OCI-LY7 (cell line): ENCODE measurements around the gene OSGIN1. TPM values are rescaled to one million over a fixed set of nuclear protein-coding genes. Genes with fewer than 3 reads are reported as not detected.

Experiments used
- BruUV-seq: library from RNA; stranded (reverse); fragments of 400-500 nt; replicated peaks from 2 replicates; lab custom pipeline; 2021; lab: Mats Ljungman, UMichigan
- CTCF ChIA-PET: fragments of 300-600 bp; sonication (Branson Sonifier 250); formaldehyde crosslinking; loops from one replicate; lab custom pipeline; 2022; ENCODE audit warnings: antibody characterized with exemption; ENCODE audit not compliant: unreplicated experiment; lab: Charles Lee
- POLR2A ChIA-PET: fragments of 300-600 bp; sonication (Branson Sonifier 250); formaldehyde crosslinking; loops from one replicate; lab custom pipeline; 2022; ENCODE audit warnings: antibody characterized with exemption; lab: Charles Lee
- DNase-seq: peaks from one replicate; pipeline ENCODE4 v3.0.0-alpha.2; 2015; ENCODE audit warnings: low spot score
- H2AFZ ChIP-seq: fragments of 200-600 bp; sonication (generic), shearing (Covaris generic); 2 replicates; pipeline ENCODE4 v1.6.1; 2014; ENCODE audit warnings: mild to moderate bottlenecking, antibody characterized with exemption, low read length, moderate library complexity
- H3K27ac ChIP-seq: fragments of 200-600 bp; sonication (generic); 2 replicates; pipeline ENCODE4 v1.5.1; 2014; ENCODE audit warnings: mixed run types, low read depth, mild to moderate bottlenecking, moderate library complexity, low read length, inconsistent platforms; ENCODE audit not compliant: poor library complexity, severe bottlenecking
- H3K36me3 ChIP-seq: fragments of 200-600 bp; sonication (generic); 2 replicates; pipeline ENCODE4 v1.6.1; 2014; ENCODE audit warnings: mild to moderate bottlenecking, antibody characterized with exemption, low read length, moderate library complexity, mixed read lengths; ENCODE audit not compliant: insufficient read depth
- H3K4me1 ChIP-seq: fragments of 200-600 bp; sonication (generic); 2 replicates; pipeline ENCODE4 v1.5.1; 2014; ENCODE audit warnings: mild to moderate bottlenecking, low read length; ENCODE audit not compliant: insufficient read depth, poor library complexity, severe bottlenecking
- H3K4me2 ChIP-seq: fragments of 200-600 bp; sonication (generic); 2 replicates; pipeline ENCODE4 v1.6.1; 2014; ENCODE audit warnings: mild to moderate bottlenecking, low read length
- H3K4me3 ChIP-seq: fragments of 200-600 bp; sonication (generic); 2 replicates; pipeline ENCODE4 v1.5.1; 2014; ENCODE audit warnings: mild to moderate bottlenecking, low read depth, low read length; ENCODE audit not compliant: poor library complexity, severe bottlenecking
- H3K79me2 ChIP-seq: fragments of 200-600 bp; sonication (generic); 2 replicates; pipeline ENCODE4 v1.6.1; 2016; ENCODE audit warnings: low read depth, mild to moderate bottlenecking, low read length, moderate library complexity, mixed read lengths; ENCODE audit not compliant: insufficient read depth
- H3K9me2 ChIP-seq: fragments of 200-600 bp; sonication (generic); 2 replicates; pipeline ENCODE4 v1.6.1; 2016; ENCODE audit warnings: mild to moderate bottlenecking, low read length, mixed read lengths; ENCODE audit not compliant: insufficient read depth
- H3K9me3 ChIP-seq: fragments of 200-600 bp; sonication (generic); 2 replicates; pipeline ENCODE4 v1.6.1; 2014; ENCODE audit warnings: mild to moderate bottlenecking, mixed run types, low read length, mixed read lengths
- H4K20me1 ChIP-seq: fragments of 200-600 bp; sonication (generic); 2 replicates; pipeline ENCODE4 v1.6.1; 2014; ENCODE audit warnings: mild to moderate bottlenecking, antibody characterized with exemption, low read length, moderate library complexity, mixed read lengths; ENCODE audit not compliant: insufficient read depth
- EZH2phosphoT487 ChIP-seq: fragments of 200-600 bp; sonication (generic); IDR thresholded peaks from 2 replicates; pipeline ENCODE4 v1.6.1; 2018; ENCODE audit warnings: low read depth, borderline replicate concordance, mild to moderate bottlenecking, mixed run types, antibody characterized with exemption, low read length, moderate library complexity, mixed read lengths
- intact Hi-C: fragments of 100-400 bp; cut with micrococcal nuclease; formaldehyde crosslinking; loops from one replicate; pipeline ENCODE4 v1.10.0; 2022; ENCODE audit not compliant: unreplicated experiment
- total RNA-seq, 2 experiments: library from RNA; depleted of rRNA in 1 of 2; stranded (reverse); fragments of >200 nt in 1 of 2; shearing (Covaris generic) in 1 of 2; gene quantifications; 2 replicates each; pipeline ENCODE4 v1.2.3, GENCODE V29; 2014 to 2022
- TF ChIP-seq, protein P1 (sequence below): fragments of 200-600 bp; sonication (generic); conservative IDR thresholded peaks from 2 replicates; pipeline ENCODE4 v1.5.1; 2014; ENCODE audit warnings: mild to moderate bottlenecking, antibody characterized with exemption, low read length, moderate library complexity, mixed read lengths

OSGIN1 gene
- total RNA-seq, 2 experiments from 2014 or later: 0.28 to 1.0 TPM

DNA sequence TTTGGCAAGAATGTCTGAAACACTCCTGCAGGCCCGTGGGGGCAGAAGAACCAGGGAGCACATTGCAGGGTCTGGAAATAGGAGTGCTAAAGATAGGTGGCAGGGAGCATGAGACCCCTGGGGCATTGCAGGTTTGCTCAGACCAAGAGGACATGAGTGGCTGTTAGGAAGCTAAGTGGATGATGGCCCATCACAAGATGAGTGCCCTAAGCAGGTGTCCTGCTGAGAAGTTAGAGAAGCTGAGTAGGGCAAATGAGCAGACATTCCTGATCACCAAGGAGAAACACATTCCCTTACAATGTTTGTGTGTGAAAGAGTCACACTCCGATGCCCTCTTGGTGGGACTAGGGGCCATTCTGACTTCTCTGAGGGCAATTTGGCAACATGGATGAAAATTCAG lies 44.2 kb upstream of the OSGIN1 start:
- CTCF ChIA-PET: no interaction called here
- BruUV-seq: no TSS peak
- no peak for TF ChIP-seq EZH2phosphoT487
- TF ChIP-seq, protein P1, sequence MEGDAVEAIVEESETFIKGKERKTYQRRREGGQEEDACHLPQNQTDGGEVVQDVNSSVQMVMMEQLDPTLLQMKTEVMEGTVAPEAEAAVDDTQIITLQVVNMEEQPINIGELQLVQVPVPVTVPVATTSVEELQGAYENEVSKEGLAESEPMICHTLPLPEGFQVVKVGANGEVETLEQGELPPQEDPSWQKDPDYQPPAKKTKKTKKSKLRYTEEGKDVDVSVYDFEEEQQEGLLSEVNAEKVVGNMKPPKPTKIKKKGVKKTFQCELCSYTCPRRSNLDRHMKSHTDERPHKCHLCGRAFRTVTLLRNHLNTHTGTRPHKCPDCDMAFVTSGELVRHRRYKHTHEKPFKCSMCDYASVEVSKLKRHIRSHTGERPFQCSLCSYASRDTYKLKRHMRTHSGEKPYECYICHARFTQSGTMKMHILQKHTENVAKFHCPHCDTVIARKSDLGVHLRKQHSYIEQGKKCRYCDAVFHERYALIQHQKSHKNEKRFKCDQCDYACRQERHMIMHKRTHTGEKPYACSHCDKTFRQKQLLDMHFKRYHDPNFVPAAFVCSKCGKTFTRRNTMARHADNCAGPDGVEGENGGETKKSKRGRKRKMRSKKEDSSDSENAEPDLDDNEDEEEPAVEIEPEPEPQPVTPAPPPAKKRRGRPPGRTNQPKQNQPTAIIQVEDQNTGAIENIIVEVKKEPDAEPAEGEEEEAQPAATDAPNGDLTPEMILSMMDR: no peak
- Histone ChIP-seq H3K9me3 (no peaks in the 10 kb centered on the region), H3K79me2 (no peaks in the 10 kb centered on the region), H2AFZ (no peak overlapping the region), H3K36me3 (peaks cover 24% of the 10 kb centered on the region), H3K27ac (no peak overlapping the region), H3K9me2 (no peaks in the 10 kb centered on the region), H3K4me1 (no peaks in the 10 kb centered on the region), H4K20me1 (no peaks in the 10 kb centered on the region), H3K4me3 (no peak overlapping the region), H3K4me2 (no peak overlapping the region)
- POLR2A ChIA-PET: no interaction called here
- no peak for DNase-seq
- intact Hi-C loops: no loop called here

GRCh38 chr16:83911290-83911689 lies 41.8 kb upstream of the OSGIN1 start:
- peaks cover 39% of the 10 kb centered on the region for H3K36me3 ChIP-seq
- POLR2A ChIA-PET: no interaction called here

More at GRCh38 chr16:83911290-83911689, 41.8 kb upstream of the OSGIN1 start:
- CTCF ChIA-PET: no interaction called here
- H3K4me1 ChIP-seq: no peaks in the 10 kb centered on the region
- no peak overlapping the region for H3K4me2 ChIP-seq
- no peak overlapping the region for H3K27ac ChIP-seq
- no peaks in the 10 kb centered on the region for H3K79me2 ChIP-seq
- H4K20me1 ChIP-seq: no peaks in the 10 kb centered on the region
- no peaks in the 10 kb centered on the region for H3K9me3 ChIP-seq
- BruUV-seq: no TSS peak
- H3K4me3 ChIP-seq: no peak overlapping the region
- H2AFZ ChIP-seq: no peak overlapping the region
- intact Hi-C loops: no loop called here
- no peak for TF ChIP-seq EZH2phosphoT487
- TF ChIP-seq, protein P1: no peak
- DNase-seq: no peak
- no peaks in the 10 kb centered on the region for H3K9me2 ChIP-seq
